Keratinocyte (primary cell): ENCODE data around the gene CFAP46. TPM values are rescaled to one million over a fixed set of nuclear protein-coding genes. Genes with fewer than 3 reads are reported as not detected.

ENCODE experiments used
- DNase-seq: peaks from one replicate; pipeline ENCODE4 v3.0.0-alpha.2; 2011; ENCODE audit warnings: low read depth, missing footprints, low spot score
- FAIRE-seq: peaks from 2 replicates; lab custom pipeline; 2011; peaks lifted over from hg19 to GRCh38; lab: Jason Lieb, UNC
- H2AFZ ChIP-seq: 2 replicates; pipeline ENCODE4 v1.6.0; 2012; ENCODE audit warnings: low read length, control low read depth, inconsistent platforms; ENCODE audit not compliant: control insufficient read depth
- H3K27ac ChIP-seq: 2 replicates; pipeline ENCODE4 v1.5.1; 2011; ENCODE audit warnings: low read length; ENCODE audit not compliant: control insufficient read depth, insufficient read depth
- H3K27me3 ChIP-seq: 3 replicates; pipeline ENCODE4 v1.6.0; 2011; ENCODE audit warnings: low read length; ENCODE audit not compliant: control insufficient read depth, insufficient read depth; ENCODE audit errors: extremely low read depth
- H3K36me3 ChIP-seq, 2 experiments: 2 replicates in 1 of 2; 3 replicates in 1 of 2; pipeline ENCODE4 v1.5.1; 2011; ENCODE audit warnings: low read length in 2 of 2, mild to moderate bottlenecking in 1 of 2; ENCODE audit not compliant: control insufficient read depth in 2 of 2, insufficient read depth in 2 of 2; ENCODE audit errors: extremely low read depth in 1 of 2
- H3K4me1 ChIP-seq: 3 replicates; pipeline ENCODE4 v1.5.1; 2011; ENCODE audit warnings: low read length; ENCODE audit not compliant: control insufficient read depth, insufficient read depth; ENCODE audit errors: extremely low read depth
- H3K4me2 ChIP-seq: 3 replicates; pipeline ENCODE4 v1.6.0; 2011; ENCODE audit warnings: low read depth, low read length; ENCODE audit not compliant: control insufficient read depth, insufficient read depth; ENCODE audit errors: extremely low read depth
- H3K4me3 ChIP-seq, 3 experiments: fragments of 200-600 bp in 1 of 3; sonication (generic) in 1 of 3; 2 replicates in 2 of 3; 3 replicates in 1 of 3; pipeline ENCODE4 v1.5.1; 2011 to 2016; ENCODE audit warnings: low read length in 3 of 3, mild to moderate bottlenecking in 3 of 3, control low read depth in 2 of 3, inconsistent platforms in 1 of 3, low read depth in 1 of 3, mixed read lengths in 1 of 3, mixed run types in 1 of 3, moderate library complexity in 1 of 3; ENCODE audit not compliant: control insufficient read depth in 2 of 3, insufficient read depth in 2 of 3; ENCODE audit errors: extremely low read depth in 1 of 3
- H3K79me2 ChIP-seq: 2 replicates; pipeline ENCODE4 v1.6.0; 2012; ENCODE audit warnings: low read length; ENCODE audit not compliant: control insufficient read depth, insufficient read depth
- H3K9ac ChIP-seq: 3 replicates; pipeline ENCODE4 v1.6.0; 2011; ENCODE audit warnings: low read length; ENCODE audit not compliant: control insufficient read depth, insufficient read depth; ENCODE audit errors: extremely low read depth
- H3K9me1 ChIP-seq: 3 replicates; pipeline ENCODE4 v1.6.0; 2011; ENCODE audit warnings: low read length; ENCODE audit not compliant: control insufficient read depth, insufficient read depth; ENCODE audit errors: extremely low read depth
- H3K9me3 ChIP-seq: 2 replicates; pipeline ENCODE4 v1.5.1; 2012; ENCODE audit warnings: low read depth, low read length; ENCODE audit not compliant: control insufficient read depth
- H4K20me1 ChIP-seq: 3 replicates; pipeline ENCODE4 v1.6.0; 2011; ENCODE audit warnings: low read length; ENCODE audit not compliant: control insufficient read depth, insufficient read depth; ENCODE audit errors: extremely low read depth
- CTCF ChIP-seq, 3 experiments: IDR thresholded peaks in 1 of 3; conservative IDR thresholded peaks in 1 of 3; optimal IDR thresholded peaks in 1 of 3; 2 replicates in 2 of 3; 3 replicates in 1 of 3; pipeline versions ENCODE3 to v1.5.1; 2011; ENCODE audit warnings: low read length in 3 of 3, mild to moderate bottlenecking in 3 of 3, moderate library complexity in 2 of 3, control low read depth in 1 of 3, inconsistent platforms in 1 of 3; ENCODE audit not compliant: insufficient read depth in 2 of 3; ENCODE audit errors: extremely low read depth in 1 of 3
- EZH2 ChIP-seq: IDR thresholded peaks from one replicate; pipeline ENCODE4 v1.6.1; 2012; ENCODE audit warnings: inconsistent platforms, mild to moderate bottlenecking, low read length, moderate library complexity
- dilution Hi-C: fragments of 300-500 bp; cut with MboI; formaldehyde crosslinking; loops from one replicate; pipeline ENCODE4 v1.7.0; 2020; ENCODE audit warnings: low sequenced_read_pairs; ENCODE audit not compliant: extremely low pct_ligation_motif_present
- polyA plus RNA-seq, 5 experiments: library from polyadenylated mRNA; depleted of rRNA in 3 of 5; stranded (reverse) in 3 of 5; stranded (forward) in 1 of 5; unstranded in 1 of 5; fragments of >200 nt; gene quantifications; 1 replicate in 1 of 5; 2 replicates in 3 of 5; 3 replicates in 1 of 5; pipeline versions ENCODE4 v1.2.1 to v1.2.3, GENCODE V29; 2011 to 2012; ENCODE audit warnings: missing spikeins in 2 of 5, low read depth in 1 of 5, low replicate concordance in 1 of 5

CFAP46 gene
- polyA plus RNA-seq, 1 donor (not counting 4 experiments of a cell fraction or from before 2014, with no cell fraction given): 1.00 TPM

- H2AFZ ChIP-seq: no peak overlapping the region
- no peaks in the 10 kb centered on the region for H3K4me1 ChIP-seq
- TF ChIP-seq EZH2: no peak
- no peak for TF ChIP-seq CTCF (optimal IDR thresholded peaks at IDR 0.05 in 1 of 3, IDR thresholded peaks at IDR 0.05 in 1 of 3, conservative IDR thresholded peaks at IDR 0.05 in 1 of 3; ENCODE audit: extremely low read depth in 1 of 3, insufficient read depth in 2 of 3, low read length in 3 of 3)
- H3K79me2 ChIP-seq: no peaks in the 10 kb centered on the region
- H3K9me3 ChIP-seq: no peaks in the 10 kb centered on the region
- H3K9me1 ChIP-seq: no peaks in the 10 kb centered on the region
- H3K27me3 ChIP-seq: peaks cover 28% of the 10 kb centered on the region
- H4K20me1 ChIP-seq: no peaks in the 10 kb centered on the region
- no peak overlapping the region for H3K9ac ChIP-seq
- H3K4me2 ChIP-seq: no peak overlapping the region
- DNase-seq (no peak), FAIRE-seq (no peak)
- no peak overlapping the region for H3K4me3 ChIP-seq
- no peaks in the 10 kb centered on the region for H3K36me3 ChIP-seq
- H3K27ac ChIP-seq: no peak overlapping the region
- dilution Hi-C loops: no loop called here
Measured at GRCh38 chr10:132875435-132875834, 66.9 kb downstream of the CFAP46 start.

- H3K9ac ChIP-seq: no peak overlapping the region
- dilution Hi-C loops: no loop called here
- no peak overlapping the region for H3K27ac ChIP-seq
- H4K20me1 ChIP-seq: no peaks in the 10 kb centered on the region
- H3K36me3 ChIP-seq: no peaks in the 10 kb centered on the region
- no peak overlapping the region for H3K4me2 ChIP-seq
- DNase-seq (no peak), FAIRE-seq (no peak)
- no peak overlapping the region for H3K4me3 ChIP-seq
- H3K27me3 ChIP-seq: peaks cover 10% of the 10 kb centered on the region
- no peaks in the 10 kb centered on the region for H3K79me2 ChIP-seq
- TF ChIP-seq EZH2 (no peak), CTCF (optimal IDR thresholded peaks at IDR 0.05 in 1 of 3, IDR thresholded peaks at IDR 0.05 in 1 of 3, conservative IDR thresholded peaks at IDR 0.05 in 1 of 3; ENCODE audit: extremely low read depth in 1 of 3, insufficient read depth in 2 of 3, low read length in 3 of 3) (no peak)
- H2AFZ ChIP-seq: no peak overlapping the region
- H3K9me1 ChIP-seq: no peaks in the 10 kb centered on the region
- no peaks in the 10 kb centered on the region for H3K4me1 ChIP-seq
- H3K9me3 ChIP-seq: no peaks in the 10 kb centered on the region
Measured at GRCh38 chr10:132873395-132873794, 69.0 kb downstream of the CFAP46 start.
